Lower leg skin (tissue), 4 donors: ENCODE data around the gene PWWP3B. TPM values are rescaled to one million over a fixed set of nuclear protein-coding genes. Genes with fewer than 3 reads are reported as not detected.

Experiments
- DNase-seq, 2 donors: peaks; one replicate each; pipeline ENCODE4 v3.0.0-alpha.2; 2019; ENCODE audit warnings: low spot score in 2 of 2
- H3K4me3 ChIP-seq: fragments of 200-600 bp; sonication (generic); 2 replicates; pipeline ENCODE4 v1.5.1; 2017; ENCODE audit warnings: mild to moderate bottlenecking, low read depth; ENCODE audit not compliant: poor library complexity, severe bottlenecking
- POLR2A ChIP-seq, 2 donors: fragments of 450-650 bp; IDR thresholded peaks; one replicate each; pipeline ENCODE4 v1.6.1; 2016 to 2017; ENCODE audit warnings: antibody characterized with exemption in 2 of 2, mild to moderate bottlenecking in 1 of 2, moderate library complexity in 1 of 2
- WGBS, 2 donors: methylation state at CpG; one replicate each; pipeline ENCODE4 v1.1.5; 2018; 5-methylcytosine and 5-hydroxymethylcytosine counted together
- intact Hi-C: fragments of 100-400 bp; cut with DNase I; formaldehyde crosslinking; loops from one replicate; pipeline ENCODE4 v1.15.0; 2023; ENCODE audit warnings: low total_unique reads
- total RNA-seq, 4 donors: library from RNA; depleted of rRNA; stranded (reverse); fragments of >200 nt; gene quantifications; one replicate each; pipeline ENCODE4 v1.1.0, GENCODE V29; 2016
- TF ChIP-seq, protein P1 (sequence below), 3 donors: fragments of 450-650 bp; IDR thresholded peaks; one replicate each; pipeline ENCODE4 v1.5.1; 2016; ENCODE audit warnings: antibody characterized with exemption in 3 of 3, mild to moderate bottlenecking in 3 of 3, moderate library complexity in 2 of 3

PWWP3B gene
- total RNA-seq, 4 donors from 2014 or later = 0.32 to 0.91 (median 0.46) TPM; not detected in 1

DNA sequence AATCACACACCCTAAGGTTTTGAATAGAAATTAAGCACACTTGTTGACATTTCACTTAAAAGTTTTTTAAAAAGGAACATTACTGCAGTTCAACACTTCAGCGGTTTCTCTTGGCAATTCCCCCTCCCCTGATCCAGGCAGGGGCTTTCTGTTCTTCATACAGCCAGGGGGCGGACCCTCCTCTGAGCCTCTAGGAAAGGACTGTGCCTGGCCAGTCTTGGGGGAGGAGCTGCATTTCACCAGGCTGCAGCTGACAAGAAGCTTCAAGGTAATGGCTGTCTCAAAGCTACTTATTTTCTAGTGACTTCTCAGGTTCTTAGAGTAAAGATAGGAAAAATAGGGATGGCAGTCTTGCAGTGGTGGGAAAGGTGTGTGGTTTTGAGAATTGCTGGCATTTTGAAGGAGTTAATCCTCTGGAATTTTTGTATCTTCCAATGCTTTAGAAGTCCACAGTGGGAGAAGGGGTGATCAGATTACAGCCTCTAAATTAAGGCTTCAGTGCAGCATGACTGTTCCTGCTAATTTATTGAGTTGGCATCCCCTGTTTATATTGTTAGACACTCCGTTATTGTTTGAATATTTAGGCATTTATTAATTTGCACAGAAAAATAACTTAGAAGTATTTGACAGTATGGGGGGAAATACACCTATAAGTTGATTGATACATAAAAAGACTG is 33.5 kb downstream of the PWWP3B start:
- WGBS, 2 donors = 24 to 30% methylated on average over 3 of the region's 3 CpGs
- TF ChIP-seq POLR2A (IDR thresholded peaks at IDR 0.05) = no peak
- TF ChIP-seq, protein P1, sequence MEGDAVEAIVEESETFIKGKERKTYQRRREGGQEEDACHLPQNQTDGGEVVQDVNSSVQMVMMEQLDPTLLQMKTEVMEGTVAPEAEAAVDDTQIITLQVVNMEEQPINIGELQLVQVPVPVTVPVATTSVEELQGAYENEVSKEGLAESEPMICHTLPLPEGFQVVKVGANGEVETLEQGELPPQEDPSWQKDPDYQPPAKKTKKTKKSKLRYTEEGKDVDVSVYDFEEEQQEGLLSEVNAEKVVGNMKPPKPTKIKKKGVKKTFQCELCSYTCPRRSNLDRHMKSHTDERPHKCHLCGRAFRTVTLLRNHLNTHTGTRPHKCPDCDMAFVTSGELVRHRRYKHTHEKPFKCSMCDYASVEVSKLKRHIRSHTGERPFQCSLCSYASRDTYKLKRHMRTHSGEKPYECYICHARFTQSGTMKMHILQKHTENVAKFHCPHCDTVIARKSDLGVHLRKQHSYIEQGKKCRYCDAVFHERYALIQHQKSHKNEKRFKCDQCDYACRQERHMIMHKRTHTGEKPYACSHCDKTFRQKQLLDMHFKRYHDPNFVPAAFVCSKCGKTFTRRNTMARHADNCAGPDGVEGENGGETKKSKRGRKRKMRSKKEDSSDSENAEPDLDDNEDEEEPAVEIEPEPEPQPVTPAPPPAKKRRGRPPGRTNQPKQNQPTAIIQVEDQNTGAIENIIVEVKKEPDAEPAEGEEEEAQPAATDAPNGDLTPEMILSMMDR (IDR thresholded peaks at IDR 0.05) = no peak
- DNase-seq = no peak
- H3K4me3 ChIP-seq = no peak overlapping the region
- intact Hi-C loops = no loop called here

DNA sequence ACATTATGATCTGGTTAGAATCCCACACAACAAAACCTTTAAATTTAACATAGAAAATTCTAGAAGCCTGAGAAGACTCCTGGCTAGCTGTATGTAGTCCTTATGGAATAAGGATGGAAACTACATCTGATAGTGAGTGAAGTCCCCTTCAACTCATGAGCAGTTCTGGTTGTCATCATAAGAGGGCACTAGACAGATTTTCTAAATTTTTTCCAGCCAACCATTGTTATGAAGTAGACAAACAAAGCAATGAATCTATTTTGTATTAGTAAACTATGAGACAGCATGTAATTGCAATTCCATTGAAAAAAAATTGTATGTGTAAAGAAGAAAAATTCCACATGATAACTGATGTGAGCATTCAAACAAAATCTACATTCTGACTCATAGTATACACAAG is 35.2 kb downstream of the PWWP3B start:
- H3K4me3 ChIP-seq = no peak overlapping the region
- no peak for TF ChIP-seq POLR2A (IDR thresholded peaks at IDR 0.05)
- TF ChIP-seq, protein P1 (IDR thresholded peaks at IDR 0.05) = no peak
- no peak for DNase-seq
- intact Hi-C loops = no loop called here

DNA sequence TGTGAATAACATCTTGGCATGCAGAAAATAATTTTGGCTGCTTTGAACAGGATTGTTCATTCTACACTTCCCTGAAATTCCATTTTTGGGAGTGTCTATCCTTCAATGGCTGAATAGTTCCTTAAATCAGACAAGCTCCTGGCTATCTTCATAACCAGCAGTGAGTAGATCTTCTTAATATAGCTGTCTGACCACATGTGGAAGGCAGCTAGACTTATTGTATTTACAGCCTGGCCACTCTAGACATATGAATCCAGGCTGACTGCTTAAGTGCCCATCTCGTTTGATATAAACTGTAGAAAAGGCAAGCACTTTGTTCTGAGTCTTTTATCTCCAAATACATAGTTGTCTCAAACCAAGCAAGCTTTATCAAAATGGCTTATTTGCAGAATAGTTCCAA is 40.0 kb downstream of the PWWP3B start:
- H3K4me3 ChIP-seq = no peak overlapping the region
- intact Hi-C loops = no loop called here
- no peak for TF ChIP-seq POLR2A (IDR thresholded peaks at IDR 0.05)
- TF ChIP-seq, protein P1 (IDR thresholded peaks at IDR 0.05) = no peak
- WGBS, 2 donors = 40 to 80% methylated on average over 1 of the region's 1 CpG
- no peak for DNase-seq

Other genes starting within 250 kb of the PWWP3B start
- not detected for gene SERPINA7, start 129.6 kb upstream of the PWWP3B start, total RNA-seq